ENCODE data around the gene INTS6. TPM values are rescaled to one million over a fixed set of nuclear protein-coding genes. Genes with fewer than 3 reads are reported as not detected.

INTS6 gene
- total RNA-seq = 49.8 TPM

GRCh38 chr13:51452361-51453206 lies at the start of gene INTS6:
INTS6 (minus strand) TSS chr13:51453036; CDS start chr13:51452525, 511 bp downstream.

GRCh38 chr13:51339354-51339753 lies 113.5 kb downstream of the INTS6 start, which contains the start of gene SERPINE3:
SERPINE3 (plus strand) TSS chr13:51339691; CDS start chr13:51341092, 1,401 bp downstream.

Small RNA genes lying within 50 kb of the gene (small RNA-seq; reads per million reads assigned to genes)
- gene MIR5693 (not detected), gene RN7SL320P (not detected), gene SNRPGP11 (not detected)

Other genes starting within 250 kb of the INTS6 start
- gene FAM124A, start 230.6 kb downstream of the INTS6 start, total RNA-seq = 6.5 TPM
- 0.23 TPM for gene SERPINE3, start 113.3 kb downstream of the INTS6 start, total RNA-seq
- 9.0 TPM for gene WDFY2, start 131.4 kb upstream of the INTS6 start, total RNA-seq

All from diencephalon (tissue), 1 donor.